ENCODE results near the gene SERINC2. TPM values are rescaled to one million over a fixed set of nuclear protein-coding genes. Genes with fewer than 3 reads are reported as not detected.

The SERINC2 gene
- total and polyA plus RNA-seq, 9 of the 15 experiments (the other 6 are each of a cell fraction or from before 2014, with no cell fraction given), result 0.07 to 1.2 (median 0.70) TPM; not detected in 2

GRCh38 chr1:31368611-31369107 is 44.4 kb upstream of the SERINC2 start (continued):
- TF ChIP-seq, protein P1, sequence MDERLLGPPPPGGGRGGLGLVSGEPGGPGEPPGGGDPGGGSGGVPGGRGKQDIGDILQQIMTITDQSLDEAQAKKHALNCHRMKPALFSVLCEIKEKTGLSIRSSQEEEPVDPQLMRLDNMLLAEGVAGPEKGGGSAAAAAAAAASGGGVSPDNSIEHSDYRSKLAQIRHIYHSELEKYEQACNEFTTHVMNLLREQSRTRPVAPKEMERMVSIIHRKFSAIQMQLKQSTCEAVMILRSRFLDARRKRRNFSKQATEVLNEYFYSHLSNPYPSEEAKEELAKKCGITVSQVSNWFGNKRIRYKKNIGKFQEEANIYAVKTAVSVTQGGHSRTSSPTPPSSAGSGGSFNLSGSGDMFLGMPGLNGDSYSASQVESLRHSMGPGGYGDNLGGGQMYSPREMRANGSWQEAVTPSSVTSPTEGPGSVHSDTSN (CRISPR knock-in tag; IDR thresholded peaks at IDR 0.05; ENCODE audit: low read depth), result no peak
- TF ChIP-seq, protein P1 (tag; conservative IDR thresholded peaks at IDR 0.05; ENCODE audit: low read depth), result peak; percentile 53; the same call in 1 of the 2 replicates
- TF ChIP-seq GATA2 (CRISPR knock-in tag; IDR thresholded peaks at IDR 0.05) (no peak), TFAP4 (CRISPR knock-in tag; IDR thresholded peaks at IDR 0.05; ENCODE audit: borderline replicate concordance) (peak; percentile 49; the same call in 1 of the 2 replicates), THAP12 (CRISPR knock-in tag; IDR thresholded peaks at IDR 0.05) (no peak), FOS (IDR thresholded peaks at IDR 0.05; ENCODE audit: extremely low read depth, insufficient read length) (no peak), NR2C2 (CRISPR knock-in tag; IDR thresholded peaks at IDR 0.05) (no peak), NR2C2 (tag; IDR thresholded peaks at IDR 0.05) (peak; percentile 81), CBX5 (IDR thresholded peaks at IDR 0.05; ENCODE audit: borderline replicate concordance, low read depth) (no peak), NFIC (IDR thresholded peaks at IDR 0.05) (peak; percentile 73), ZNF232 (CRISPR knock-in tag; IDR thresholded peaks at IDR 0.05) (no peak), POLR2AphosphoS2 (IDR thresholded peaks at IDR 0.05; ENCODE audit: low read length) (0 out of 2 replicates have a peak, but pooled peaks have one; percentile 40), FUS (optimal IDR thresholded peaks at IDR 0.05; ENCODE audit: low read depth, low read length) (no peak), BHLHE40 (IDR thresholded peaks at IDR 0.05; ENCODE audit: low read length) (0 out of 2 replicates have a peak, but pooled peaks have one; percentile 16), HEY1 (CRISPR knock-in tag; IDR thresholded peaks at IDR 0.05; ENCODE audit: borderline replicate concordance) (no peak), JUNB (CRISPR knock-in tag; conservative IDR thresholded peaks at IDR 0.05) (no peak)

All from K562 (cell line).